K562 (cell line): ENCODE data around the gene STON2. TPM values are rescaled to one million over a fixed set of nuclear protein-coding genes. Genes with fewer than 3 reads are reported as not detected.

Experiments used
- ATAC-seq: fragments of 200-7000 bp; cut with Tn5 transposase; 3 replicates; pipeline ENCODE4 v1.9.1; 2020; ENCODE audit warnings: moderate library complexity
- BruUV-seq: library from RNA; stranded (reverse); fragments of 400-500 nt; replicated peaks from 2 replicates; lab custom pipeline; 2021; lab: Mats Ljungman, UMichigan
- CTCF ChIA-PET: fragments of 300-600 bp; formaldehyde crosslinking; extraction: SDS; loops from one replicate; lab custom pipeline; 2021; ENCODE audit warnings: low intra/inter-chr PET ratio; lab: Yijun Ruan, JAX
- POLR2A ChIA-PET: fragments of 300-600, 350-650 bp; sonication (Branson Sonifier 250); formaldehyde crosslinking; extraction: SDS; loops from one replicate; lab custom pipeline; 2021; ENCODE audit warnings: antibody characterized with exemption, inconsistent platforms; lab: Yijun Ruan, JAX
- DNase-seq, 4 experiments: peaks; one replicate each; pipeline versions ENCODE4 v3.0.0 to v3.0.0-alpha.2; 2011 to 2018; ENCODE audit warnings: low spot score in 3 of 4, mixed read lengths in 3 of 4; ENCODE audit errors: extremely low read depth in 1 of 4
- FAIRE-seq: peaks from 2 replicates; lab custom pipeline; 2011; peaks lifted over from hg19 to GRCh38; lab: Jason Lieb, UNC
- H2AFZ ChIP-seq: 2 replicates; pipeline ENCODE4 v1.6.0; 2011; ENCODE audit warnings: low read depth, low read length, control low read depth, inconsistent platforms
- H3K27ac ChIP-seq: fragments of 200-600 bp; 3 replicates; pipeline ENCODE4 v1.8.0; 2011; ENCODE audit warnings: low read depth, mild to moderate bottlenecking, control low read depth, inconsistent platforms, low read length, moderate library complexity, mixed read lengths; ENCODE audit errors: extremely low read depth
- H3K27me3 ChIP-seq, 2 experiments: fragments of 300-600 bp in 1 of 2; 2 replicates in 1 of 2; 3 replicates in 1 of 2; pipeline versions ENCODE4 v1.6.0 to v1.8.0; 2011; ENCODE audit warnings: inconsistent platforms in 2 of 2, low read length in 2 of 2, mild to moderate bottlenecking in 1 of 2, mixed read lengths in 1 of 2, moderate library complexity in 1 of 2; ENCODE audit not compliant: control insufficient read depth in 2 of 2, insufficient read depth in 2 of 2
- H3K36me3 ChIP-seq: fragments of 300-600 bp; 3 replicates; pipeline ENCODE4 v1.8.0; 2011; ENCODE audit warnings: mild to moderate bottlenecking, low read length, inconsistent platforms; ENCODE audit not compliant: control insufficient read depth, insufficient read depth
- H3K4me1 ChIP-seq, 2 experiments: fragments of 200-600 bp in 1 of 2; replicated peaks in 1 of 2; 2 replicates in 1 of 2; 3 replicates in 1 of 2; pipeline versions ENCODE4 v1.5.1 to v1.8.0; 2011; ENCODE audit warnings: inconsistent platforms in 2 of 2, low read length in 2 of 2, mild to moderate bottlenecking in 1 of 2, mixed read lengths in 1 of 2, moderate library complexity in 1 of 2; ENCODE audit not compliant: control insufficient read depth in 2 of 2, insufficient read depth in 2 of 2
- H3K4me2 ChIP-seq: 2 replicates; pipeline ENCODE4 v1.6.1; 2011; ENCODE audit warnings: low read length, control low read depth, inconsistent platforms, mixed read lengths; ENCODE audit not compliant: insufficient read depth
- H3K4me3 ChIP-seq: fragments of 200-600 bp; sonication (generic), shearing (Covaris generic); 2 replicates; pipeline ENCODE4 v1.5.1; 2016; ENCODE audit warnings: control low read depth, inconsistent platforms
- H3K79me2 ChIP-seq: fragments of 200-600 bp; 3 replicates; pipeline ENCODE4 v1.8.0; 2011; ENCODE audit warnings: low read length, inconsistent platforms; ENCODE audit not compliant: control insufficient read depth, insufficient read depth
- H3K9ac ChIP-seq, 2 experiments: 2 replicates each; pipeline versions ENCODE4 v1.6.0 to v1.6.1; 2011; ENCODE audit warnings: low read depth in 2 of 2, low read length in 2 of 2, control low read depth in 1 of 2, inconsistent platforms in 1 of 2, mild to moderate bottlenecking in 1 of 2, mixed read lengths in 1 of 2; ENCODE audit not compliant: insufficient read depth in 1 of 2
- H3K9me1 ChIP-seq: one replicate; pipeline ENCODE4 v1.6.0; 2011; ENCODE audit warnings: inconsistent platforms, mild to moderate bottlenecking, low read length, moderate library complexity; ENCODE audit not compliant: control insufficient read depth, insufficient read depth
- H3K9me3 ChIP-seq: replicated peaks from 2 replicates; pipeline ENCODE4 v1.5.1; 2011; ENCODE audit warnings: low read depth, low read length, inconsistent platforms; ENCODE audit not compliant: control insufficient read depth, insufficient read depth
- H4K20me1 ChIP-seq: replicated peaks from 2 replicates; pipeline ENCODE4 v1.6.1; 2011; ENCODE audit warnings: low read length, inconsistent platforms, mixed read lengths; ENCODE audit not compliant: control insufficient read depth, insufficient read depth
- HDAC8 ChIP-seq: fragments of 450-650 bp; IDR thresholded peaks from 2 replicates; pipeline ENCODE4 v1.6.1; 2016; ENCODE audit warnings: mild to moderate bottlenecking, missing genetic modification characterization, moderate library complexity, missing compliant biosample characterization
- KDM4B ChIP-seq, 2 experiments: fragments of 450-650 bp in 1 of 2; sonication (generic) in 1 of 2; IDR thresholded peaks; 2 replicates each; pipeline ENCODE4 v1.6.1; 2016 to 2017; ENCODE audit warnings: borderline replicate concordance in 2 of 2, antibody characterized with exemption in 1 of 2, low read depth in 1 of 2, mild to moderate bottlenecking in 1 of 2
- MIER1 ChIP-seq: fragments of 450-650 bp; IDR thresholded peaks from 2 replicates; pipeline ENCODE4 v1.6.1; 2016; ENCODE audit warnings: antibody characterized with exemption, mild to moderate bottlenecking, low read depth
- MTF1 ChIP-seq: fragments of 250-450 bp; sonication (Bioruptor Pico); IDR thresholded peaks from 2 replicates; pipeline ENCODE4 v1.9.0; 2021; ENCODE audit warnings: moderate library complexity, mild to moderate bottlenecking, inconsistent platforms, borderline replicate concordance
- NCOA6 ChIP-seq: fragments of 450-650 bp; IDR thresholded peaks from 2 replicates; pipeline ENCODE4 v1.6.1; 2017; ENCODE audit warnings: mild to moderate bottlenecking
- PHF8 ChIP-seq: fragments of 200-600 bp; sonication (generic); IDR thresholded peaks from 2 replicates; pipeline ENCODE4 v1.6.1; 2012; ENCODE audit warnings: mixed run types, mild to moderate bottlenecking, inconsistent platforms, low read length, moderate library complexity, borderline replicate concordance
- PRPF4 ChIP-seq: fragments of 200-400 bp; formaldehyde crosslinking; IDR thresholded peaks from one replicate; pipeline ENCODE4 v1.6.1; 2017; ENCODE audit warnings: low read length, low read depth, mild to moderate bottlenecking; ENCODE audit not compliant: insufficient read depth, poor library complexity, severe bottlenecking
- RBM17 ChIP-seq: fragments of 200-400 bp; formaldehyde crosslinking; IDR thresholded peaks from 2 replicates; pipeline ENCODE4 v1.6.1; 2017; ENCODE audit warnings: low read depth, mild to moderate bottlenecking, low read length, borderline replicate concordance
- TRIM28 ChIP-seq: fragments of 450-650 bp; IDR thresholded peaks from 2 replicates; pipeline ENCODE4 v1.6.1; 2017
- ZNF253 ChIP-seq: fragments of 250-450 bp; sonication (Bioruptor Pico); conservative IDR thresholded peaks from 2 replicates; pipeline ENCODE4 v1.6.1; 2021; ENCODE audit warnings: mild to moderate bottlenecking
- ZNF274 ChIP-seq: IDR thresholded peaks from 2 replicates; pipeline ENCODE4 v1.6.1; 2011; ENCODE audit warnings: low read depth, mild to moderate bottlenecking, low read length, moderate library complexity, borderline replicate concordance
- ZNF347 ChIP-seq: fragments of 450-650 bp; formaldehyde crosslinking; IDR thresholded peaks from 2 replicates; pipeline ENCODE4 v1.4.0; 2020; ENCODE audit warnings: low read depth, mild to moderate bottlenecking, moderate library complexity
- WGBS: fragments of 100-300 bp; shearing (Covaris generic); methylation state at CpG from one replicate; pipeline ENCODE4 v1.1.6; 2016; ENCODE audit warnings: low coverage, mixed read lengths; ENCODE audit not compliant: insufficient coverage; ENCODE audit errors: missing lambda C conversion rate; 5-methylcytosine and 5-hydroxymethylcytosine counted together
- in situ Hi-C: fragments of 300-500 bp; cut with MboI; formaldehyde crosslinking; loops from 4 replicates; pipeline ENCODE4 v1.15.0; 2018; ENCODE audit warnings: inconsistent platforms, mixed read lengths
- intact Hi-C: fragments of 100-400 bp; cut with micrococcal nuclease; formaldehyde crosslinking; loops from 2 replicates; pipeline ENCODE4 v1.14.2; 2022
- polyA plus RNA-seq, 8 experiments: library from polyadenylated mRNA; depleted of rRNA in 4 of 8; stranded (reverse) in 5 of 8; unstranded in 3 of 8; fragments of >200 nt; fragmentation: Nextera tagmentation in 2 of 8; fragmentation: Illumina TruSeq in 1 of 8; extraction: Ambion mirVana in 2 of 8; extraction: Trizol in 1 of 8; gene quantifications; 2 replicates each; pipeline versions ENCODE4 v1.2.1 to v1.2.3, GENCODE V29; 2011 to 2014; ENCODE audit warnings: inconsistent platforms in 1 of 8, missing spikeins in 1 of 8
- total RNA-seq, 7 experiments: library from RNA; depleted of rRNA in 6 of 7; stranded (reverse); fragments of >200 nt in 6 of 7; fragmentation: Illumina TruSeq in 2 of 7; extraction: Trizol in 2 of 7; gene quantifications; 2 replicates each; pipeline versions ENCODE4 v1.2.1 to v1.2.3, GENCODE V29; 2011 to 2021; ENCODE audit warnings: low replicate concordance in 1 of 7
- TF ChIP-seq, protein P1 (sequence below): fragments of 450-650 bp; formaldehyde crosslinking; IDR thresholded peaks from 2 replicates; pipeline ENCODE4 v1.4.0; 2022; ENCODE audit warnings: mild to moderate bottlenecking, moderate library complexity
- TF ChIP-seq, protein P2 (sequence below): sonication (generic); formaldehyde crosslinking; IDR thresholded peaks from 2 replicates; pipeline ENCODE4 v1.8.0; 2023; ENCODE audit warnings: mild to moderate bottlenecking, missing genetic modification reagents
- TF ChIP-seq, protein P3 (sequence below): fragments of 450-650 bp; IDR thresholded peaks from one replicate; pipeline ENCODE4 v1.6.1; 2018; ENCODE audit warnings: mild to moderate bottlenecking, moderate library complexity; ENCODE audit not compliant: partially characterized antibody

STON2 gene
- total and polyA plus RNA-seq, 9 of the 15 experiments (the other 6 are each of a cell fraction or from before 2014, with no cell fraction given): 7.8 to 99.3 (median 53.5) TPM

DNA sequence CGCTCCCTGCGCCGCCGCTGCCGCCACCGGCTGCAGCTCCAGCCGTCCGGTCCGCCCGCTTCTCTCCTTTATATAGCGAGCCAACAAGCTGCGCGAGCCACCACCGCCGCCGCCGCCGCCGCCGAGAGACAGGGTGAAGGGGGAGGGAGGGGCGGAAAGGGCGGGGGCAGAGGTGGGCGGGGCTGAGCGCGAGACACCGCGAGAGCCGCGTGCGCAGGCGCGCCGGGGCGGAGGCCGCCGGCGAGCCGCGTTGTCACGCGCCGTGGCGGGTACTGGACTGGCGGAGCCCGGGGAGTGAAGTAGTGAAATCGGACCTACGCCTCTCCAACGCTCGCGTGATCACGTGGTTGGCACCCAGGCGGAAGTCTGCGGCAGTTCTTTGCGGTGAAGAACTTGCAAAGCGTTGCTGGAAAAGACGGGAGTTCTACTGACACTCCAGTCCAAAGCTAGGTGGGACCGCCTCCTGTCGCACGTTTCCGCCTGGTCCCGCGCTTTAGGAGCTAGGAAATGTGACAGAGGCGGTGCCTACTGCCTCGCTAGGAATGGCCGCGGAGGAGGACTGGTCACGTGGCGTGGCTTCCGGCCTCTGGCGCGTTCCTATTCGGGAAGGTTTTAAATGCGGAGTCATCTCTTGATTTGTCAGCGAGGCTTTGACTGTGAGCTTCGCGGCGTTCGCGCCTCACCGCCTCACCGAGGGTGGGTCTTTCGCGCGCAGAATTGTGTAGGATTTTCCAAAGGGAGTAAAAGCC is 179.1 kb downstream of the STON2 start, which contains the start of gene GTF2A1:
TSS of gene GTF2A1 (minus strand) at position 130 of the 749 bp plus-strand sequence. CDS start 441 bp downstream, outside the sequence.
- intact Hi-C loops: loop anchor here (5.0 kb wide), 1 partner anchor 206 kb away; no protein-coding TSS in a partner anchor
- TF ChIP-seq, protein P1, sequence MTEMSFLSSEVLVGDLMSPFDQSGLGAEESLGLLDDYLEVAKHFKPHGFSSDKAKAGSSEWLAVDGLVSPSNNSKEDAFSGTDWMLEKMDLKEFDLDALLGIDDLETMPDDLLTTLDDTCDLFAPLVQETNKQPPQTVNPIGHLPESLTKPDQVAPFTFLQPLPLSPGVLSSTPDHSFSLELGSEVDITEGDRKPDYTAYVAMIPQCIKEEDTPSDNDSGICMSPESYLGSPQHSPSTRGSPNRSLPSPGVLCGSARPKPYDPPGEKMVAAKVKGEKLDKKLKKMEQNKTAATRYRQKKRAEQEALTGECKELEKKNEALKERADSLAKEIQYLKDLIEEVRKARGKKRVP (CRISPR knock-in tag): no peak
- TF ChIP-seq TRIM28: 0 out of 2 replicates have a peak, but pooled peaks have one; percentile 32
- no peak for TF ChIP-seq NCOA6
- no peak for TF ChIP-seq MTF1 (CRISPR knock-in tag)
- TF ChIP-seq, protein P2, sequence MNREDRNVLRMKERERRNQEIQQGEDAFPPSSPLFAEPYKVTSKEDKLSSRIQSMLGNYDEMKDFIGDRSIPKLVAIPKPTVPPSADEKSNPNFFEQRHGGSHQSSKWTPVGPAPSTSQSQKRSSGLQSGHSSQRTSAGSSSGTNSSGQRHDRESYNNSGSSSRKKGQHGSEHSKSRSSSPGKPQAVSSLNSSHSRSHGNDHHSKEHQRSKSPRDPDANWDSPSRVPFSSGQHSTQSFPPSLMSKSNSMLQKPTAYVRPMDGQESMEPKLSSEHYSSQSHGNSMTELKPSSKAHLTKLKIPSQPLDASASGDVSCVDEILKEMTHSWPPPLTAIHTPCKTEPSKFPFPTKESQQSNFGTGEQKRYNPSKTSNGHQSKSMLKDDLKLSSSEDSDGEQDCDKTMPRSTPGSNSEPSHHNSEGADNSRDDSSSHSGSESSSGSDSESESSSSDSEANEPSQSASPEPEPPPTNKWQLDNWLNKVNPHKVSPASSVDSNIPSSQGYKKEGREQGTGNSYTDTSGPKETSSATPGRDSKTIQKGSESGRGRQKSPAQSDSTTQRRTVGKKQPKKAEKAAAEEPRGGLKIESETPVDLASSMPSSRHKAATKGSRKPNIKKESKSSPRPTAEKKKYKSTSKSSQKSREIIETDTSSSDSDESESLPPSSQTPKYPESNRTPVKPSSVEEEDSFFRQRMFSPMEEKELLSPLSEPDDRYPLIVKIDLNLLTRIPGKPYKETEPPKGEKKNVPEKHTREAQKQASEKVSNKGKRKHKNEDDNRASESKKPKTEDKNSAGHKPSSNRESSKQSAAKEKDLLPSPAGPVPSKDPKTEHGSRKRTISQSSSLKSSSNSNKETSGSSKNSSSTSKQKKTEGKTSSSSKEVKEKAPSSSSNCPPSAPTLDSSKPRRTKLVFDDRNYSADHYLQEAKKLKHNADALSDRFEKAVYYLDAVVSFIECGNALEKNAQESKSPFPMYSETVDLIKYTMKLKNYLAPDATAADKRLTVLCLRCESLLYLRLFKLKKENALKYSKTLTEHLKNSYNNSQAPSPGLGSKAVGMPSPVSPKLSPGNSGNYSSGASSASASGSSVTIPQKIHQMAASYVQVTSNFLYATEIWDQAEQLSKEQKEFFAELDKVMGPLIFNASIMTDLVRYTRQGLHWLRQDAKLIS (CRISPR knock-in tag): peak; percentile 89; the same call in 1 of the 2 replicates
- TF ChIP-seq ZNF253: no peak
- no peak for TF ChIP-seq MIER1
- TF ChIP-seq ZNF274: no peak
- peak; percentile 80 for TF ChIP-seq PRPF4
- TF ChIP-seq PHF8: peak; percentile 66; the same call in 1 of the 2 replicates
- no peak for TF ChIP-seq KDM4B (IDR thresholded peaks at IDR 0.05; ENCODE audit: borderline replicate concordance in 2 of 2, low read depth in 1 of 2)
- TF ChIP-seq RBM17: no peak
- TF ChIP-seq ZNF347 (CRISPR knock-in tag): no peak
- no peak for TF ChIP-seq HDAC8 (tag)
- TF ChIP-seq, protein P3, sequence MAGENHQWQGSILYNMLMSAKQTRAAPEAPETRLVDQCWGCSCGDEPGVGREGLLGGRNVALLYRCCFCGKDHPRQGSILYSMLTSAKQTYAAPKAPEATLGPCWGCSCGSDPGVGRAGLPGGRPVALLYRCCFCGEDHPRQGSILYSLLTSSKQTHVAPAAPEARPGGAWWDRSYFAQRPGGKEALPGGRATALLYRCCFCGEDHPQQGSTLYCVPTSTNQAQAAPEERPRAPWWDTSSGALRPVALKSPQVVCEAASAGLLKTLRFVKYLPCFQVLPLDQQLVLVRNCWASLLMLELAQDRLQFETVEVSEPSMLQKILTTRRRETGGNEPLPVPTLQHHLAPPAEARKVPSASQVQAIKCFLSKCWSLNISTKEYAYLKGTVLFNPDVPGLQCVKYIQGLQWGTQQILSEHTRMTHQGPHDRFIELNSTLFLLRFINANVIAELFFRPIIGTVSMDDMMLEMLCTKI: no peak

More for the DNA sequence above, 179.1 kb downstream of the STON2 start, which contains the start of gene GTF2A1:
- Histone ChIP-seq H3K9me3 (no peaks in the 10 kb centered on the region), H3K9me1 (no peaks in the 10 kb centered on the region), H3K4me1 (peaks cover 3 to 17% of the 10 kb centered on the region in 2 experiments), H3K27me3 (no peaks in the 10 kb centered on the region), H2AFZ (peak within 1 kb of the TSS; percentile 96), H3K36me3 (peaks cover 10% of the 10 kb centered on the region), H3K79me2 (peaks cover 49% of the 10 kb centered on the region), H3K4me3 (peak within 1 kb of the TSS; percentile 67), H4K20me1 (no peaks in the 10 kb centered on the region), H3K9ac (peak within 1 kb of the TSS; percentile 96 to 98), H3K4me2 (peak within 1 kb of the TSS; percentile 83), H3K27ac (peak within 1 kb of the TSS; percentile 100)
- 0% methylated on average over 37 of the region's 84 CpGs for WGBS
- ChIA-PET CTCF (no interaction called here), POLR2A (interaction anchor here (0.5 to 1.8 kb wide), 13 partner anchors 11 to 642 kb away, joined by 3 to 9 read pairs (median 3); partner anchors contain the start of gene SEL1L)
- BruUV-seq: no TSS peak
- peak; percentile 87 for ATAC-seq
- peak; percentile 97 for FAIRE-seq
- DNase-seq: peak; percentile 84 to 94 (median 87)
- in situ Hi-C loops: no loop called here
